ENCODE measurements around the gene SP100. TPM values are rescaled to one million over a fixed set of nuclear protein-coding genes. Genes with fewer than 3 reads are reported as not detected.

The SP100 gene
- total RNA-seq, 4 donors from 2014 or later = 106 to 498 (median 127) TPM

- Histone ChIP-seq H3K36me3 (no peaks in the 10 kb centered on the region), H3K9me3 (no peaks in the 10 kb centered on the region), H3K27me3 (no peaks in the 10 kb centered on the region), H3K4me3 (no peak overlapping the region), H3K4me1 (peaks cover 0 to under 1% (median 0%) of the 10 kb centered on the region in 4 donors), H3K27ac (peak overlapping the region in 2 of 4 donors; percentile 9 to 62)
- DNase-seq = no peak
- TF ChIP-seq CTCF (IDR thresholded peaks at IDR 0.05) = no peak
- TF ChIP-seq POLR2A (IDR thresholded peaks at IDR 0.05) = no peak
These were observed 173.0 kb downstream of the SP100 start for GRCh38 chr2:230589025-230589424.

GRCh38 chr2:230589497-230590015, 173.6 kb downstream of the SP100 start:
- peak in 2 of 3 donors; percentile 69 to 77 for DNase-seq
- Histone ChIP-seq H3K27ac (peak overlapping the region in 2 of 4 donors; percentile 9 to 70), H3K9me3 (no peaks in the 10 kb centered on the region), H3K4me1 (peaks cover 0 to 5% (median 0%) of the 10 kb centered on the region in 4 donors), H3K36me3 (no peaks in the 10 kb centered on the region), H3K4me3 (no peak overlapping the region), H3K27me3 (no peaks in the 10 kb centered on the region)
- TF ChIP-seq POLR2A (IDR thresholded peaks at IDR 0.05) (no peak), CTCF (IDR thresholded peaks at IDR 0.05) (no peak)

DNA sequence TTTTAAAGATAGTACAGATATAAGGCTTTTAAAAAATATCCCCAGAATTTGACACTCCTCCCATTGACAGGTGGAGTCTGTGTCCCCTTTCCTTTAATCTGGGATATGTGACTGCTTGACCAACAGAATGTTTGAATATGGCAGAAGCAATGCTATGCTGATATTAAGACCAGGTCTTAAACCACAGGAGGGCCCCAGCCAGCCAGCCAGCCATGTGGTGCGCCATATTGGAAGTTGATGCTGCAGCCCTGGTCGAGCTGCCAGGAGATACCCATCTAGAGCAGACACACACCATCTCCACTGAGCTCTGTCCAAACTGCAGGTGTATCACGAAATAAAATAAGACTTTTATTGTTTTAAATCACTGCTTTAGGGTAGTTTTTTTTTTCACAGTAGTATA, 174.3 kb downstream of the SP100 start:
- peaks cover 0 to 9% (median 0%) of the 10 kb centered on the region in 4 donors for H3K4me1 ChIP-seq
- no peak for DNase-seq
- peak overlapping the region in 1 of 4 donors; percentile 70 for H3K27ac ChIP-seq
- H3K4me3 ChIP-seq = no peak overlapping the region
- H3K36me3 ChIP-seq = no peaks in the 10 kb centered on the region
- TF ChIP-seq CTCF (IDR thresholded peaks at IDR 0.05) = no peak
- no peak for TF ChIP-seq POLR2A (IDR thresholded peaks at IDR 0.05)
- H3K27me3 ChIP-seq = no peaks in the 10 kb centered on the region
- no peaks in the 10 kb centered on the region for H3K9me3 ChIP-seq

GRCh38 chr2:230591850-230592249, 175.8 kb downstream of the SP100 start:
- no peaks in the 10 kb centered on the region for H3K27me3 ChIP-seq

DNA sequence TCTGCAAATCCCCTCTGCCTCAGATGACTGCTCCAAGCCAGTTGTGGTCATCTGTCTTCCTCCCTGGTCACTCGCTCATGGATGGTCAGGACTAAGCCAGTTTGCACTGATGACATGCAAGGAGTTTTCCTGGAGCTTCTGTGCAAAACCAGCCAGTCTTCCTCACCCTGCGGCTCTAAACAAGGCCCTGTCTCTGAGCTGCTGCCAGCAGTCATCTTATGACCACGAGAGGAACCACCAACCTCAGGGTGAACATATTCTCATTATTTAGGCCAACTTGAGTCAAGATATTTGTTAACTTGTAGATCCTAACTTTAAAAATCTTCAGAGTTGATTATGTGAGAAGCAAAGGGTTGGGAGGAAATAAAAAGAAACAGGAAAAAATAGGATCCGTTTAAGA, 176.8 kb downstream of the SP100 start:
- H3K4me1 ChIP-seq = peaks cover 0 to 9% (median 0%) of the 10 kb centered on the region in 4 donors
- TF ChIP-seq POLR2A (IDR thresholded peaks at IDR 0.05) (no peak), CTCF (IDR thresholded peaks at IDR 0.05) (no peak)
- H3K4me3 ChIP-seq = no peak overlapping the region
- H3K27me3 ChIP-seq = no peaks in the 10 kb centered on the region
- H3K27ac ChIP-seq = peak overlapping the region in 1 of 4 donors; percentile 62
- H3K36me3 ChIP-seq = no peaks in the 10 kb centered on the region
- H3K9me3 ChIP-seq = no peaks in the 10 kb centered on the region
- no peak for DNase-seq

More at GRCh38 chr2:230591850-230592249, 175.8 kb downstream of the SP100 start:
- peak overlapping the region in 2 of 4 donors; percentile 12 to 62 for H3K27ac ChIP-seq
- no peaks in the 10 kb centered on the region for H3K9me3 ChIP-seq
- H3K4me1 ChIP-seq = peaks cover 0 to 9% (median 0%) of the 10 kb centered on the region in 4 donors
- H3K36me3 ChIP-seq = no peaks in the 10 kb centered on the region
- no peak for DNase-seq
- H3K4me3 ChIP-seq = no peak overlapping the region
- TF ChIP-seq POLR2A (IDR thresholded peaks at IDR 0.05) = no peak
- no peak for TF ChIP-seq CTCF (IDR thresholded peaks at IDR 0.05)

Small RNAs within 50 kb of the gene (small RNA-seq; reads per million reads assigned to genes)
- gene HMGB1P3 = 0 reads per million in 2 donors
- gene RN7SL834P = 0 reads per million in 2 donors
- gene RNU6-451P = 0 reads per million in 2 donors

Other genes with a start within 250 kb of the SP100 start
- gene SP110, start 196.2 kb upstream of the SP100 start, total RNA-seq = 100 to 1,000 TPM in 1 of 4 donors, 10 to 100 TPM in 3; 13.7 to 181 (median 24.4) TPM
- gene SP140, start 190.5 kb upstream of the SP100 start, total RNA-seq = 10 to 100 TPM in 2 of 4 donors, 1 to 10 TPM in 2; 3.0 to 99.9 (median 9.4) TPM
- 10 to 100 TPM; 22.1 to 53.6 (median 35.7) TPM for gene SP140L, start 89.0 kb upstream of the SP100 start, total RNA-seq